ENCODE results near the gene RNASEH2A.

DNA sequence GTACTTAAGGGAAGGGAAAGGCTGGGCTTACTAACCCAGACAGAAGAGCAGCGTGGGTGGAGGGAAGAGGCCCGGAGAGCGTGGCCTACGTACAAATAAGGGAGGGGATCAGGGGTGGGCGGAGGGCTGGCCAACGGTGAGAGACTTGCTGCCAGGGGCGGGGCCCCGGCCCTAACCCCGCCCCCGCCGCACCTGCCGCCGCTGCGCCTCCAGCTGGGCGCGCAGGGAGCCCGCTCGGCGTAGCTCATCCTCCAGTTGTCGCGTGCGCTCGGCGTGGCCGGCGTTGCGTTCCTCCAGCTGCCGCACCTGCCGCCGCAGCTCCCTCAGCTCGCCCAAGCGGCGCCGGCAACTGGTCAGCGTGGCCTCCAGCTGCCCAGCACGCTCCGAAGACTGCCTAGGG lies 36.7 kb upstream of the RNASEH2A start:
- TF ChIP-seq, protein P1, sequence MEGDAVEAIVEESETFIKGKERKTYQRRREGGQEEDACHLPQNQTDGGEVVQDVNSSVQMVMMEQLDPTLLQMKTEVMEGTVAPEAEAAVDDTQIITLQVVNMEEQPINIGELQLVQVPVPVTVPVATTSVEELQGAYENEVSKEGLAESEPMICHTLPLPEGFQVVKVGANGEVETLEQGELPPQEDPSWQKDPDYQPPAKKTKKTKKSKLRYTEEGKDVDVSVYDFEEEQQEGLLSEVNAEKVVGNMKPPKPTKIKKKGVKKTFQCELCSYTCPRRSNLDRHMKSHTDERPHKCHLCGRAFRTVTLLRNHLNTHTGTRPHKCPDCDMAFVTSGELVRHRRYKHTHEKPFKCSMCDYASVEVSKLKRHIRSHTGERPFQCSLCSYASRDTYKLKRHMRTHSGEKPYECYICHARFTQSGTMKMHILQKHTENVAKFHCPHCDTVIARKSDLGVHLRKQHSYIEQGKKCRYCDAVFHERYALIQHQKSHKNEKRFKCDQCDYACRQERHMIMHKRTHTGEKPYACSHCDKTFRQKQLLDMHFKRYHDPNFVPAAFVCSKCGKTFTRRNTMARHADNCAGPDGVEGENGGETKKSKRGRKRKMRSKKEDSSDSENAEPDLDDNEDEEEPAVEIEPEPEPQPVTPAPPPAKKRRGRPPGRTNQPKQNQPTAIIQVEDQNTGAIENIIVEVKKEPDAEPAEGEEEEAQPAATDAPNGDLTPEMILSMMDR (IDR thresholded peaks at IDR 0.05), result no peak
- no peak for TF ChIP-seq POLR2A (IDR thresholded peaks at IDR 0.05)

All from heart left ventricle (tissue), 13 donors.